Neuron (in vitro differentiated cells): ENCODE results near the gene SH3PXD2A.

Source experiments
- H2AFZ ChIP-seq: one replicate; pipeline ENCODE4 v1.6.1; 2013; ENCODE audit warnings: low read depth, mild to moderate bottlenecking, inconsistent platforms, low read length, moderate library complexity
- H3K27me3 ChIP-seq: one replicate; pipeline ENCODE4 v1.6.1; 2013; ENCODE audit warnings: low read length; ENCODE audit not compliant: insufficient read depth
- H3K36me3 ChIP-seq: one replicate; pipeline ENCODE4 v1.6.1; 2013; ENCODE audit warnings: low read length; ENCODE audit not compliant: insufficient read depth
- H3K4me1 ChIP-seq: one replicate; pipeline ENCODE4 v1.6.1; 2013; ENCODE audit warnings: low read length; ENCODE audit not compliant: insufficient read depth
- H3K4me3 ChIP-seq: 2 replicates; pipeline ENCODE4 v1.5.1; 2013; ENCODE audit warnings: mild to moderate bottlenecking, low read length, moderate library complexity
- H3K9me3 ChIP-seq: one replicate; pipeline ENCODE4 v1.6.1; 2013; ENCODE audit warnings: low read length

Gene SH3PXD2A

DNA sequence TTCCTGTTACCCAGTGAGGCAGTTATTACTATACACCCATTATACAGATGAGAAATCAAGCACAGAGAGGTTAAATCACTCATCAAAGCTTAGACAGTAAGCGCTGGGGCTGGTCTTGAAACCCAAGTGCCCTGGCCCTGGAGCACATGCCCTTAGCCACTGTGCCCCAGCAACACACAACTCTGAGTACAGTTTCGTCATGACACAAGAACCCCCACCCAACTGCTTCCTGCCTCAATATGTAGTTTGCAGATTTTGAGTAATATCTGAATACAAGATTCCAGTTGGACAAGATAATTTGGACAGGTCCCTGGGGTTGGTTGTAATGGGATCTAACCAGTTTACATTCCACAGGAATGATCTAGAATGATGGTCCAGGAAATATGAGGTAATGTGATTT lies 62.8 kb downstream of the SH3PXD2A start:
- Histone ChIP-seq H3K36me3 (no peaks in the 10 kb centered on the region), H2AFZ (no peak overlapping the region), H3K4me1 (no peaks in the 10 kb centered on the region), H3K27me3 (no peaks in the 10 kb centered on the region), H3K4me3 (no peak overlapping the region), H3K9me3 (no peaks in the 10 kb centered on the region)

DNA sequence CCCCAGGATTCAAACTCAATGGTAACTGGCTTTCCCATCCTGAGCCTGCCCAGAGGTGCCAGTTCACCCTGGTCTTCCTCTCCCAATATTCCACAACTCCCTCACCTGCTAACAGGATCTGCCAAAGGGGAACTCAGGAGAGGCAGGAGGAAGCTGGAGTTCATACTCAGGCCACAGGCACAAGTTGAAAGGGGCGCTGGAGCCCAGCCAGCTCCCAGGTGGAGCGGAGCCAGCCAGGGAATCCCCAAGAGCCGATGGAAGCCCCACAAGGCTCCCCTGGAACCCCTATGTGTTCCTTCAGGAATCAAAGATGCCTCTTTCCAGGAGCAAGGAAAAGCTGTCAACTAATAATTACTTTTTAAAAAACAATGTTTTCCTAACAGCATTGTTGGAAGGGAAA lies 63.5 kb downstream of the SH3PXD2A start:
- Histone ChIP-seq H3K36me3 (no peaks in the 10 kb centered on the region), H3K4me1 (no peaks in the 10 kb centered on the region), H3K27me3 (no peaks in the 10 kb centered on the region), H3K4me3 (no peak overlapping the region), H3K9me3 (no peaks in the 10 kb centered on the region), H2AFZ (no peak overlapping the region)

DNA sequence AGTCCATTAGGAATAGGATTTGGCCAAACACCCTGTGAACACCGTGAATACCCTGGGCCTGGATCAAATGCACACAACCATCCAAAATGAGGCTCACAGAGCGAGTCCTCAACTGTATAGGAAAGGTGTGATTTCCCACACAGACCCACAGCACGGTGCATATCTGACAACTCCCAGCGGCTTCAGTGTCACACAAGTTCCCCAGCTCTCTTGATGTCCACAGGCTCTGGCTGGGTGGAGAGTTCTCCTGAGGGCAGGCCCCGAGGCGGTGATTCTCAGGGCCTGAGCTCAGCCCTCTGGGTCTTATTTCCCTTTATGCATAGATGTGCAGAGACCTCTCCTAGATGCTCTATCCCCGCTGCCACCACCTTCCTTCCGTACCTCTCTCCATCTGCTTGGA lies 64.1 kb downstream of the SH3PXD2A start:
- no peak overlapping the region for H2AFZ ChIP-seq
- no peaks in the 10 kb centered on the region for H3K9me3 ChIP-seq
- H3K36me3 ChIP-seq, result no peaks in the 10 kb centered on the region
- H3K27me3 ChIP-seq, result no peaks in the 10 kb centered on the region
- no peak overlapping the region for H3K4me3 ChIP-seq
- no peaks in the 10 kb centered on the region for H3K4me1 ChIP-seq

DNA sequence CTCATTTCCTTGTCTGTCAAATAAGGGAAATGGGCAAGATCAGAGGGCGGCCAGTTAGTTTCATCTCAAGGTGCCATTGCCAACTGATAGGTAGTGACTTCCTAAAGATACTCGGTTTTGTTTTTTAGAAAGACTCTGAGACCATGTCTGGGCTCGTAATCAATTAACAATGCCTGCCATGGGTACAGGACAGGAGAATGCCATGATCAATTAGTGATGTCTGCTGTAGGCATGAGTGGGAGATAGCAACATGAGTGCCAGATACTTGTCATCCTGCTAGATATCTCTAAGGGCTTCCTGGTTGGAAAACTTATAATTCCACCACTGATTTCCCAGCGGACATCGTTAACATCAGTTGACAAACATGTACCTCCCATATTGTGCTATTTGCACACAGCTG lies 64.8 kb downstream of the SH3PXD2A start:
- H3K4me1 ChIP-seq, result no peaks in the 10 kb centered on the region
- H3K4me3 ChIP-seq, result no peak overlapping the region
- H3K9me3 ChIP-seq, result no peaks in the 10 kb centered on the region
- no peaks in the 10 kb centered on the region for H3K27me3 ChIP-seq
- H2AFZ ChIP-seq, result no peak overlapping the region
- no peaks in the 10 kb centered on the region for H3K36me3 ChIP-seq

DNA sequence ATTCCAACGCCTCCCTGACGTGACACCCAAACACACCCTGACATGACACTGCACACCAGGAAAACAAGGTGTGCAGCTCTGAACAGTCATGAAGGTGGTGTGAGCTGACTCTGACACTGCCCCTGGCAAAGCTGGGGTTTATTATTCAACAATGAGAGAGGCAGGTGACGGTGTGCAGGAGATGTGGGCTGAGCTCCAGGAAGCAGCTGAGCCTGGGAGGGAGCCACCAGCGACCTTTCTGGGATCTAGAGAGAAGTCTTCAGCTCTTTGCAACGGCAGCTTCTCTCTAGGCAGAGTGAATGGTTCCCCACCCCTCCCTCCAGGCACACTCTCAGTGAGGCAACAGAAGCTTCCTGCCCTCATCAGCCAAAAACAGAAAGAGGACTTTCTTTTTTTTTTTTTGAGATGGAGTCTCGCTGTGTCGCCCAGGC lies 65.6 kb downstream of the SH3PXD2A start:
- Histone ChIP-seq H3K4me1 (no peaks in the 10 kb centered on the region), H3K4me3 (no peak overlapping the region), H3K27me3 (no peaks in the 10 kb centered on the region), H3K36me3 (no peaks in the 10 kb centered on the region), H3K9me3 (no peaks in the 10 kb centered on the region), H2AFZ (no peak overlapping the region)

DNA sequence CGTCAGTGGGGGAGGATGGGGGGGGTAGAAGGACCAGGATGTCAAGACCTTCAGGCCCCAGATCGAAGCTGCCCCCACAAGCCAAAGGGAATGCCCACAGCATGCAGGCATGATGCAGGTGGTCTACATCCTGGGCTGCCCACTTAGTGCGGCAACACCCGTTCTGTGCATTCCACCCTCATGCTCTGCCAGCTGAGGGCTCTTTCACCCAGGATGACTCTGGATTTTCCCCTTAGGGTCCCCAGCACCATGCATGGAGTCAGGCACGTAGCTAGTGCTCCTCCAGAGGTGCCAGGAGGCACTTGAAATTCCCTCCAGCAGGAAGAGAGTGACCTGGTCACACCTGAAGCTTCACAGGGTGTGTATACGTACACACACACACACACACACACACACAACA lies 66.2 kb downstream of the SH3PXD2A start:
- Histone ChIP-seq H3K9me3 (no peaks in the 10 kb centered on the region), H3K36me3 (no peaks in the 10 kb centered on the region), H3K4me3 (no peak overlapping the region), H2AFZ (no peak overlapping the region), H3K27me3 (no peaks in the 10 kb centered on the region), H3K4me1 (no peaks in the 10 kb centered on the region)

DNA sequence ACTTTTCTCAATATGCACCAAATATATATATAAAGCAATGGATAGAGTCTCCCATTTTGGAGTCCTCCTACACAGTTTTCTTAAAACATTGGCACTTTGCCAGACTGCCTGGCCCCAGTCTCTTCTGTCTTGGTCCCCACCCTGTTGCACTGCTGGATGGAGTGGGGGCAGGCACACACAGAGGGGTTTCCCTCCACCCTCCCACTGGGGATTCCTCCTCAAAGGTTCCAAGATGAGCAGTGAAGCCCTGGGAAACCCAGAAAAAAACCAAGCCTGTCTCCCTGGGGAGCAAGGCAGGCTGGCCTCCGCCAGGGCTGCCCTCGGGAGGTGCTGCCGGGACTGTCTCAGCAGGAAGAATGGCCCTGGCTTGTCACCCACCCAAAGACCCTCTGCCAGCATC lies 68.0 kb downstream of the SH3PXD2A start:
- no peak overlapping the region for H3K4me3 ChIP-seq
- H3K4me1 ChIP-seq, result no peaks in the 10 kb centered on the region
- H3K9me3 ChIP-seq, result no peaks in the 10 kb centered on the region
- no peak overlapping the region for H2AFZ ChIP-seq
- H3K27me3 ChIP-seq, result no peaks in the 10 kb centered on the region
- no peaks in the 10 kb centered on the region for H3K36me3 ChIP-seq

DNA sequence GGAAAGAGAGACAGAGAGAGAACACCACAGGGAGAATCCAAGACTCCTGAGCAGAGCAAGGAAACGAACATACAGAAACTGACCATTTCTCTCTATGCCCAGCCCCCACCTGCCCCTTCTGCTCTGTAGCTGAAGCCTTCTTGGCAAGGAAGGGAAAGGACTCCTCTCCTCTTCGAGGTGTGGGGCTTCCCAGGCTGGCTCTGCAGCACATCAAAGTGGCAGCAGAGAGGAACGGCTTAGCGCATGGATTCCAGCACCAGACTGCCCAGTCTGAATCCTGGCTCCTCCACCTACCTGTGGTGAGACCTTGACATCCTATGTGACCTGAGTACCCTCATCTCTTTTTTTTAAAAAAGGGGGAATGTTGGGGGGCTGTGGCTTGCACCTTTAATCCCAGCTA lies 69.4 kb downstream of the SH3PXD2A start:
- Histone ChIP-seq H3K4me3 (no peak overlapping the region), H3K27me3 (no peaks in the 10 kb centered on the region), H3K4me1 (no peaks in the 10 kb centered on the region), H2AFZ (no peak overlapping the region), H3K36me3 (no peaks in the 10 kb centered on the region), H3K9me3 (no peaks in the 10 kb centered on the region)

DNA sequence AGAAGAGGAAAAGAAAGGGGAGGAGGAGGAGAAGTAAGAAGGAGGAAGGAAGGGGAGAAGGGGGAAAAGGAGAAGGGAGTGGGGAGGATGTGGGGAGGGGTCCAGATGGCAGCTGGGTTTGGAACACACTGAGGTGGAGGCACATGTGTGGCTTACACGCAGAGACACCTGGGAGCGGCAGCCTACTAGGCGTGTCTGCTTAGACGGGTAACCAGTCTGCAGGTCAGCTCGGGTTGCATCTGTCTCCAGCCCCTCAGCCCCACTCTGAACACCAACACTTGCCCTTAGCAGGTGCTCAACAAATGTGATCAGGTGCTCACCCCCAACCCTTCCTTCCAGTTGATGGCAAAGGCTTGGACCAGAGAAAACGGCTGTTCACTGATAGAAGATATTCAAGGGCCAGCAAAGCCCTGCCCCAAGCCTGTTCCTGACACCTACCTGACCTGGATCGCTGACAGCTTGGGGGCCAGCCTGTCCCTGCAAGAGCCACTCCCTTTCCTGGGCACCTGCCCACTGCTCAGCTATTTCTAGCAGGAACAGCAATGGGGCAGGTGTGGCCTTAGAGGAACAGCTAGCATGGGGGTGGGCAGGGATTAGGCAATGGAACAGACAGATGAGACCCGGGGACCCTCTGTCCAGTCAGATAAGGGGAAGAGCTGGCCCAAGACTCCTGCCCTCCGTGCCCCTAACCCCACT lies 70.5 kb downstream of the SH3PXD2A start:
- H3K9me3 ChIP-seq, result no peaks in the 10 kb centered on the region
- H2AFZ ChIP-seq, result no peak overlapping the region
- H3K4me1 ChIP-seq, result no peaks in the 10 kb centered on the region
- no peaks in the 10 kb centered on the region for H3K36me3 ChIP-seq
- H3K27me3 ChIP-seq, result no peaks in the 10 kb centered on the region
- H3K4me3 ChIP-seq, result no peak overlapping the region

DNA sequence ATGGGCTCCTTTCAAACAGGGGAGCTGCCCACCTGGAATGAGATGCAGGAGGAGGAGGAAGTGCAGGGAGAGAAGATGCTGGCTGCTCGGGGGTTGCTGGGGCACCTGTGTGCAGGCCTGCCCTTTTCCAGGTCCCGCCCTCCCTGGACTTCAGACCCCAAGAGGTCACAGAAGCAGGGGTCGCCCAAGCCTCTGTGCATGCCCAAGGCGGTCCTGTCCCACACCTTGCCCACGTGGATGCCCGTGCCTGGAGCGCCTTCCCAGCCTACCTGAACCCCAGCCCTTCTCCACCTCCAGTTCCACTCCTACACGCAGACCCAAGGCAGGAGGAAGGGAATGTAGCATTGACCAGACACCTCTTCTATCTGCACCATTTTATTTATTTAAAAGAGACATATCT lies 71.3 kb downstream of the SH3PXD2A start:
- Histone ChIP-seq H3K9me3 (no peaks in the 10 kb centered on the region), H3K4me3 (no peak overlapping the region), H3K36me3 (no peaks in the 10 kb centered on the region), H3K27me3 (no peaks in the 10 kb centered on the region), H3K4me1 (no peaks in the 10 kb centered on the region), H2AFZ (no peak overlapping the region)

DNA sequence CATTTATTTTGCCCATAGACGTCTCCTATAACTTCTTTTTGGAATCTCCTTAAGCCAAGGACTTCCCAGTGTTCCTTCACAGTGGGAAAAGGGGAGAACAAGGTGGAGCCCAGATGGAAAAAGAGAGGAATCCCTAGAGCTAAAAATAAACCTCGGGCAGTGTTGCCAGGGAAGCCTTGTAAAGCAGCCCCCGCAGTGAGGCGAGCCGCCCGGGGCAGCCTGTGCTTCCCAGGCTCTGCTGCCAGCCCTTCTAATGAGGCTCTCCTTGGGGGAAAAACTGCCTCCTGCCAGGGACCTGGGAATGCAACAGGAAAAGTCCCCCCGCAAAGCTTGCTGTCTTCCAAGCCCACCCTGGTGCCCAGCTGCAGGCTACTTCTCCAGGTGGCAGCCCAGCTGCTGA lies 71.7 kb downstream of the SH3PXD2A start:
- Histone ChIP-seq H3K4me3 (no peak overlapping the region), H3K4me1 (no peaks in the 10 kb centered on the region), H2AFZ (no peak overlapping the region), H3K9me3 (no peaks in the 10 kb centered on the region), H3K36me3 (no peaks in the 10 kb centered on the region), H3K27me3 (no peaks in the 10 kb centered on the region)

DNA sequence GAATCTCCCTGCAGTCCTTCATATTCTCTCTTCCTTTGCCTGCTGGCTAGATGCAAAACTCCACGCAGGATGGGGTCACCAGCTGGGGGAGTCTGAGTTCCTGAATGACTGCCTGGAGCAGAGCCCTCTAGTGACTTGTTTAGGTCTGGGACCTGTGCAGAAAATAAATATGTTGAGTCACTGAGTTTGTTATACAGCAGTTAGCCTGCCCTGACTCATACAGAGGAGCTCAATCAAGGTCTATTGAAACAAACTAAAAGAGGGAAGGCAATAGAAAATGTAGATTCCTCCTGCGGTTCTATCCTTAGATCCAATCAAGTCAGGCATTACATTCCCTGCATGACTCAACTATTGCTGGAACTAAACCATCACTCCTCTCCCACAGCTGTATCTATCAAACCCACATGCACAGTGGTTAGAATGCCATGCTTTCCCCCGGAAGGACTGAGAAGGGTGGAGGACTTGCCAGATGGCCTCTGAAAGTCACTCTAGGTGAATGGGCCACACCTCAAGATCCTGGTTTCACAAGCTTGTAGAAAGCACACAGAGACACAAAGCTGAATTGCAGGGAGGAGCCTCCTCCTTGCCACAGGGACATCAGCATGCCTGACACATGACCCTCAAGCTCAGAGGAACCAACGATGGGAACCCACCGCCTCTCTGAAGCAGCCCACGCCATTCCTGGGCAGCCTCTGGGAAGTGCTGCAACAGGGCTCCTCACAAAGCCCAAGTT lies 73.9 kb downstream of the SH3PXD2A start:
- no peak overlapping the region for H3K4me3 ChIP-seq
- H3K27me3 ChIP-seq, result no peaks in the 10 kb centered on the region
- no peaks in the 10 kb centered on the region for H3K36me3 ChIP-seq
- no peaks in the 10 kb centered on the region for H3K4me1 ChIP-seq
- no peaks in the 10 kb centered on the region for H3K9me3 ChIP-seq
- H2AFZ ChIP-seq, result no peak overlapping the region

DNA sequence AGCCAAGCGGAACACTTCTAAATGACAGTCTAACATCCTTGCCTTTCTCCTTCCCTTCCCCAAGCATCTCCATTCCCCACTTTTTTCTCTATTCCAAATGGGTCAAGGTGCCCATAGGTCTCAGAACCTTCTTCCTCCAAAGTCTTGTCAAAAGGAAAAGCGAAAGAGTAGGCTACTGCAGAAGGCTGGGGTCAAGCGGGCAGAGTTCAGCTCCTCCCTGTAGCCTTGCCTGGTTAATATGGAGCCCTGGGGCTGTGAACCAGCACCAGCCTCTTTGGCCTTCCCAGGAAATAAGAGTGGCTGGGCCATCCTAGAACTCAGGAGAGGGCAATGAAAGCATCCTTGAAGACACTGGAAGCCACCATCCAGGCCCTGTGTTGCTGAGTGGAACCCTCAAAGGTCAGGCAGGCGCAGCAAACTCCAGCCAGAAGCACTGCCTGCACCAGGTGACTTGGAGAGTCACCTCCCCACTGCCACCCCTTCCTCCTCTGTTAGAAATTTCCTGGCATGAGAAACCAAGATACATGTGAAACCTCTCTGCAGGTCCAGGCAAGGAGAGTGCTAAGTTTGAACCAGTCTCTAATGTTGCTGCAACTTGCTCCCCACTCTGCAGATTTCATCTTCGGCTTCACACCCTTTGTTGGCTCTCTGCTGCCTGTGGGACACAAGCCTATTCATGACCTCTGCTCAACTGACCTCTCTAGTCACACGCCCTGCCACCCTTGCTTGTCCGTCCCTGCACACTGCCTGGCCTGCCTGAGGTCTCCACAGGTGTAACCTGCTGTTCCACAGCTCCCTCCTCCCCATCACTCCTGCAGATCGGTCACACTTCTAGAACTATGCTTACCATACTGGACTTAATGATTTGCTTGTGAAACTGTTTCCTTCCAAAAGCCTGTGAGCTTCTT lies 74.9 kb downstream of the SH3PXD2A start:
- Histone ChIP-seq H3K36me3 (no peaks in the 10 kb centered on the region), H3K9me3 (no peaks in the 10 kb centered on the region), H3K27me3 (no peaks in the 10 kb centered on the region), H3K4me1 (no peaks in the 10 kb centered on the region), H2AFZ (no peak overlapping the region), H3K4me3 (no peak overlapping the region)
